ENCODE data around the gene GBP4. TPM values are rescaled to one million over a fixed set of nuclear protein-coding genes. Genes with fewer than 3 reads are reported as not detected.

GBP4 gene
- total and polyA plus RNA-seq, 2 experiments from 2014 or later, result 0.03 TPM; not detected in 1

DNA sequence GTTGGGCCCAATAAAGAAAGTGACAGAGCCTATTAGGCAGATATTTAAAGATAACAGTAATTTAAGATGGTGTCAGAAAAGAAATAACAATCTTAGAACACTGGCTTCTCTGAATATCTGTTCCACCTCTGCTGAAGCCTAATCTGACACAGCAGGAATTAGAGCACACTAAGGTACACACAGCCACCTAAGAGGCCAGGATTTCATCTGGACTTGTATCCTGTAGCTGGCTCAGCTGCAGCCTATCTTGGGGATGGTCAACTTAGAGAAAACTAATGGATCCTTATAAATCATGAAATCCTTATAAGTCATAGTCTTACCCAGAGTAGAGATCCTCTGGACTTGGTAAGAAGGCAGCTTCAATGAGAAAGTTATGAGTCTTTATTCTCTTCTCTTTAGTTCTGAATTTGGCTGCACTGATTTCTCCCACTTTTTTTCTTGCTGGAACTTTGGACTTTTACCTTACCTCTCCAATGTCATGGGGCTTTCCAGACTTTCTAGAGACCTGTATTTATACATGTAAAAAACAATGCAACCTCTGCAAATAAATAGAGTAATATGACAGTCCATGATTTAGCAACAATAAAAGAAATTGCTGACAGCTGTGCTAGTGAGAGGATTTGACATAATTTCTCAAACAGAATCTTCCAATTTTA, 23.0 kb downstream of the GBP4 start, which contains the start of gene GBP7 (continued):
- TF ChIP-seq, protein P1, sequence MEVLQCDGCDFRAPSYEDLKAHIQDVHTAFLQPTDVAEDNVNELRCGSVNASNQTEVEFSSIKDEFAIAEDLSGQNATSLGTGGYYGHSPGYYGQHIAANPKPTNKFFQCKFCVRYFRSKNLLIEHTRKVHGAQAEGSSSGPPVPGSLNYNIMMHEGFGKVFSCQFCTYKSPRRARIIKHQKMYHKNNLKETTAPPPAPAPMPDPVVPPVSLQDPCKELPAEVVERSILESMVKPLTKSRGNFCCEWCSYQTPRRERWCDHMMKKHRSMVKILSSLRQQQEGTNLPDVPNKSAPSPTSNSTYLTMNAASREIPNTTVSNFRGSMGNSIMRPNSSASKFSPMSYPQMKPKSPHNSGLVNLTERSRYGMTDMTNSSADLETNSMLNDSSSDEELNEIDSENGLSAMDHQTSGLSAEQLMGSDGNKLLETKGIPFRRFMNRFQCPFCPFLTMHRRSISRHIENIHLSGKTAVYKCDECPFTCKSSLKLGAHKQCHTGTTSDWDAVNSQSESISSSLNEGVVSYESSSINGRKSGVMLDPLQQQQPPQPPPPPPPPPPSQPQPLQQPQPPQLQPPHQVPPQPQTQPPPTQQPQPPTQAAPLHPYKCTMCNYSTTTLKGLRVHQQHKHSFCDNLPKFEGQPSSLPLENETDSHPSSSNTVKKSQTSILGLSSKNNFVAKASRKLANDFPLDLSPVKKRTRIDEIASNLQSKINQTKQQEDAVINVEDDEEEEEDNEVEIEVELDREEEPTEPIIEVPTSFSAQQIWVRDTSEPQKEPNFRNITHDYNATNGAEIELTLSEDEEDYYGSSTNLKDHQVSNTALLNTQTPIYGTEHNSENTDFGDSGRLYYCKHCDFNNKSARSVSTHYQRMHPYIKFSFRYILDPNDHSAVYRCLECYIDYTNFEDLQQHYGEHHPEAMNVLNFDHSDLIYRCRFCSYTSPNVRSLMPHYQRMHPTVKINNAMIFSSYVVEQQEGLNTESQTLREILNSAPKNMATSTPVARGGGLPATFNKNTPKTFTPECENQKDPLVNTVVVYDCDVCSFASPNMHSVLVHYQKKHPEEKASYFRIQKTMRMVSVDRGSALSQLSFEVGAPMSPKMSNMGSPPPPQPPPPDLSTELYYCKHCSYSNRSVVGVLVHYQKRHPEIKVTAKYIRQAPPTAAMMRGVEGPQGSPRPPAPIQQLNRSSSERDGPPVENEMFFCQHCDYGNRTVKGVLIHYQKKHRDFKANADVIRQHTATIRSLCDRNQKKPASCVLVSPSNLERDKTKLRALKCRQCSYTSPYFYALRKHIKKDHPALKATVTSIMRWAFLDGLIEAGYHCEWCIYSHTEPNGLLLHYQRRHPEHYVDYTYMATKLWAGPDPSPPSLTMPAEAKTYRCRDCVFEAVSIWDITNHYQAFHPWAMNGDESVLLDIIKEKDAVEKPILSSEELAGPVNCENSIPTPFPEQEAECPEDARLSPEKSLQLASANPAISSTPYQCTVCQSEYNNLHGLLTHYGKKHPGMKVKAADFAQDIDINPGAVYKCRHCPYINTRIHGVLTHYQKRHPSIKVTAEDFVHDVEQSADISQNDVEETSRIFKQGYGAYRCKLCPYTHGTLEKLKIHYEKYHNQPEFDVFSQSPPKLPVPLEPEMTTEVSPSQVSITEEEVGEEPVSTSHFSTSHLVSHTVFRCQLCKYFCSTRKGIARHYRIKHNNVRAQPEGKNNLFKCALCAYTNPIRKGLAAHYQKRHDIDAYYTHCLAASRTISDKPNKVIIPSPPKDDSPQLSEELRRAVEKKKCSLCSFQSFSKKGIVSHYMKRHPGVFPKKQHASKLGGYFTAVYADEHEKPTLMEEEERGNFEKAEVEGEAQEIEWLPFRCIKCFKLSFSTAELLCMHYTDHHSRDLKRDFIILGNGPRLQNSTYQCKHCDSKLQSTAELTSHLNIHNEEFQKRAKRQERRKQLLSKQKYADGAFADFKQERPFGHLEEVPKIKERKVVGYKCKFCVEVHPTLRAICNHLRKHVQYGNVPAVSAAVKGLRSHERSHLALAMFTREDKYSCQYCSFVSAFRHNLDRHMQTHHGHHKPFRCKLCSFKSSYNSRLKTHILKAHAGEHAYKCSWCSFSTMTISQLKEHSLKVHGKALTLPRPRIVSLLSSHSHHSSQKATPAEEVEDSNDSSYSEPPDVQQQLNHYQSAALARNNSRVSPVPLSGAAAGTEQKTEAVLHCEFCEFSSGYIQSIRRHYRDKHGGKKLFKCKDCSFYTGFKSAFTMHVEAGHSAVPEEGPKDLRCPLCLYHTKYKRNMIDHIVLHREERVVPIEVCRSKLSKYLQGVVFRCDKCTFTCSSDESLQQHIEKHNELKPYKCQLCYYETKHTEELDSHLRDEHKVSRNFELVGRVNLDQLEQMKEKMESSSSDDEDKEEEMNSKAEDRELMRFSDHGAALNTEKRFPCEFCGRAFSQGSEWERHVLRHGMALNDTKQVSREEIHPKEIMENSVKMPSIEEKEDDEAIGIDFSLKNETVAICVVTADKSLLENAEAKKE (CRISPR knock-in tag; IDR thresholded peaks at IDR 0.05), result no peak

DNA sequence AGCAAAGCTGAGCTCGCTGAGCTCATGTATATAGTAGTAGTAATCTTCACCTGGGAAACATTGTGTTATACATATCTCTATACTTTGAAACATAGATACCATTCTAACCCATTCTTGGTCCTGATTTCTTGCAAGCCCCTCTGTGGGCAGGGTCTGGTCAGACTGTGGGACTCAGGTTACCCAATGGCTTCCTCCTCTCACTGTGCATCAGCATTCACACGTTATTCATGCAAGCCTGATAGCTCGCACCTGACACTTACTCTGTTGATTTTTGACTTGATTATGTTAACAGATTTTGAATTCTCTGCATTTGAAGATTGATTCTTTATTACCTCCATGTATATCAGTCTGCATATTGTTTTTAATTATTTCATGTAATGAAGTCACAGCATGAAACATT, 24.3 kb downstream of the GBP4 start:
- no peak overlapping the region for H3K27ac ChIP-seq (ENCODE audit: low read depth)
- no peaks in the 10 kb centered on the region for H3K36me3 Mint-ChIP-seq (ENCODE audit: low read depth)
- no peaks in the 10 kb centered on the region for H3K36me3 ChIP-seq (ENCODE audit: insufficient read depth)
- no peaks in the 10 kb centered on the region for H3K79me2 ChIP-seq (replicated peaks; ENCODE audit: insufficient read depth)
- H2AFZ ChIP-seq, result no peak overlapping the region
- H3K27me3 Mint-ChIP-seq (ENCODE audit: insufficient read depth, low read depth, poor library complexity), result no peaks in the 10 kb centered on the region
- DNase-seq (ENCODE audit: low spot score), result no peak
- H4K20me1 ChIP-seq (replicated peaks; ENCODE audit: insufficient read depth), result no peaks in the 10 kb centered on the region
- H3K4me3 ChIP-seq, result no peak overlapping the region
- no peak overlapping the region for H3K27ac Mint-ChIP-seq
- no peak overlapping the region for H3K4me2 ChIP-seq
- no peak for ATAC-seq
- no peaks in the 10 kb centered on the region for H3K4me1 Mint-ChIP-seq
- H3K4me1 ChIP-seq (ENCODE audit: insufficient read depth), result no peaks in the 10 kb centered on the region
- H3F3A ChIP-seq (replicated peaks; ENCODE audit: low read depth), result no peaks in the 10 kb centered on the region
- no peaks in the 10 kb centered on the region for H3K27me3 ChIP-seq (ENCODE audit: insufficient read depth)
- no peak overlapping the region for H3K4me3 Mint-ChIP-seq
- H3K9me2 ChIP-seq (ENCODE audit: insufficient read depth), result no peaks in the 10 kb centered on the region
- H3K9me3 Mint-ChIP-seq, result no peaks in the 10 kb centered on the region
- TF ChIP-seq, protein P2, sequence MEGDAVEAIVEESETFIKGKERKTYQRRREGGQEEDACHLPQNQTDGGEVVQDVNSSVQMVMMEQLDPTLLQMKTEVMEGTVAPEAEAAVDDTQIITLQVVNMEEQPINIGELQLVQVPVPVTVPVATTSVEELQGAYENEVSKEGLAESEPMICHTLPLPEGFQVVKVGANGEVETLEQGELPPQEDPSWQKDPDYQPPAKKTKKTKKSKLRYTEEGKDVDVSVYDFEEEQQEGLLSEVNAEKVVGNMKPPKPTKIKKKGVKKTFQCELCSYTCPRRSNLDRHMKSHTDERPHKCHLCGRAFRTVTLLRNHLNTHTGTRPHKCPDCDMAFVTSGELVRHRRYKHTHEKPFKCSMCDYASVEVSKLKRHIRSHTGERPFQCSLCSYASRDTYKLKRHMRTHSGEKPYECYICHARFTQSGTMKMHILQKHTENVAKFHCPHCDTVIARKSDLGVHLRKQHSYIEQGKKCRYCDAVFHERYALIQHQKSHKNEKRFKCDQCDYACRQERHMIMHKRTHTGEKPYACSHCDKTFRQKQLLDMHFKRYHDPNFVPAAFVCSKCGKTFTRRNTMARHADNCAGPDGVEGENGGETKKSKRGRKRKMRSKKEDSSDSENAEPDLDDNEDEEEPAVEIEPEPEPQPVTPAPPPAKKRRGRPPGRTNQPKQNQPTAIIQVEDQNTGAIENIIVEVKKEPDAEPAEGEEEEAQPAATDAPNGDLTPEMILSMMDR (conservative IDR thresholded peaks at IDR 0.05; ENCODE audit: low read depth in 2 of 2), result no peak
- TF ChIP-seq NANOG (IDR thresholded peaks at IDR 0.05; ENCODE audit: borderline replicate concordance) (no peak), CREB1 (CRISPR knock-in tag; IDR thresholded peaks at IDR 0.05; ENCODE audit: low read depth) (no peak), ZNF331 (CRISPR knock-in tag; IDR thresholded peaks at IDR 0.05; ENCODE audit: low read depth) (no peak), EZH2phosphoT487 (IDR thresholded peaks at IDR 0.05; ENCODE audit: unreplicated experiment) (no peak), EZH2 (IDR thresholded peaks at IDR 0.05; ENCODE audit: low read depth, unreplicated experiment) (no peak), JUNB (IDR thresholded peaks at IDR 0.05; ENCODE audit: unreplicated experiment) (no peak), POLR2AphosphoS5 (IDR thresholded peaks at IDR 0.05; ENCODE audit: low read depth) (no peak), STAT1 (IDR thresholded peaks at IDR 0.05; ENCODE audit: unreplicated experiment) (no peak)
- TF ChIP-seq, protein P3, sequence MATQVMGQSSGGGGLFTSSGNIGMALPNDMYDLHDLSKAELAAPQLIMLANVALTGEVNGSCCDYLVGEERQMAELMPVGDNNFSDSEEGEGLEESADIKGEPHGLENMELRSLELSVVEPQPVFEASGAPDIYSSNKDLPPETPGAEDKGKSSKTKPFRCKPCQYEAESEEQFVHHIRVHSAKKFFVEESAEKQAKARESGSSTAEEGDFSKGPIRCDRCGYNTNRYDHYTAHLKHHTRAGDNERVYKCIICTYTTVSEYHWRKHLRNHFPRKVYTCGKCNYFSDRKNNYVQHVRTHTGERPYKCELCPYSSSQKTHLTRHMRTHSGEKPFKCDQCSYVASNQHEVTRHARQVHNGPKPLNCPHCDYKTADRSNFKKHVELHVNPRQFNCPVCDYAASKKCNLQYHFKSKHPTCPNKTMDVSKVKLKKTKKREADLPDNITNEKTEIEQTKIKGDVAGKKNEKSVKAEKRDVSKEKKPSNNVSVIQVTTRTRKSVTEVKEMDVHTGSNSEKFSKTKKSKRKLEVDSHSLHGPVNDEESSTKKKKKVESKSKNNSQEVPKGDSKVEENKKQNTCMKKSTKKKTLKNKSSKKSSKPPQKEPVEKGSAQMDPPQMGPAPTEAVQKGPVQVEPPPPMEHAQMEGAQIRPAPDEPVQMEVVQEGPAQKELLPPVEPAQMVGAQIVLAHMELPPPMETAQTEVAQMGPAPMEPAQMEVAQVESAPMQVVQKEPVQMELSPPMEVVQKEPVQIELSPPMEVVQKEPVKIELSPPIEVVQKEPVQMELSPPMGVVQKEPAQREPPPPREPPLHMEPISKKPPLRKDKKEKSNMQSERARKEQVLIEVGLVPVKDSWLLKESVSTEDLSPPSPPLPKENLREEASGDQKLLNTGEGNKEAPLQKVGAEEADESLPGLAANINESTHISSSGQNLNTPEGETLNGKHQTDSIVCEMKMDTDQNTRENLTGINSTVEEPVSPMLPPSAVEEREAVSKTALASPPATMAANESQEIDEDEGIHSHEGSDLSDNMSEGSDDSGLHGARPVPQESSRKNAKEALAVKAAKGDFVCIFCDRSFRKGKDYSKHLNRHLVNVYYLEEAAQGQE (IDR thresholded peaks at IDR 0.05; ENCODE audit: unreplicated experiment), result no peak
- TF ChIP-seq, protein P4, sequence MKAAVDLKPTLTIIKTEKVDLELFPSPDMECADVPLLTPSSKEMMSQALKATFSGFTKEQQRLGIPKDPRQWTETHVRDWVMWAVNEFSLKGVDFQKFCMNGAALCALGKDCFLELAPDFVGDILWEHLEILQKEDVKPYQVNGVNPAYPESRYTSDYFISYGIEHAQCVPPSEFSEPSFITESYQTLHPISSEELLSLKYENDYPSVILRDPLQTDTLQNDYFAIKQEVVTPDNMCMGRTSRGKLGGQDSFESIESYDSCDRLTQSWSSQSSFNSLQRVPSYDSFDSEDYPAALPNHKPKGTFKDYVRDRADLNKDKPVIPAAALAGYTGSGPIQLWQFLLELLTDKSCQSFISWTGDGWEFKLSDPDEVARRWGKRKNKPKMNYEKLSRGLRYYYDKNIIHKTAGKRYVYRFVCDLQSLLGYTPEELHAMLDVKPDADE (IDR thresholded peaks at IDR 0.05), result no peak
